Endothelial cell of umbilical vein (primary cell): Measurements from ENCODE around the gene AQP9. TPM values are rescaled to one million over a fixed set of nuclear protein-coding genes. Genes with fewer than 3 reads are reported as not detected.

Experiments used
- BruUV-seq: library from RNA; stranded (reverse); fragments of 400-500 nt; replicated peaks from 2 replicates; lab custom pipeline; 2021; lab: Mats Ljungman, UMichigan
- CTCF ChIA-PET: fragments of 300-600, 350-600 bp; sonication (Branson Sonifier 250); formaldehyde crosslinking; loops from one replicate; lab custom pipeline; 2021; ENCODE audit warnings: antibody characterized with exemption, inconsistent platforms; lab: Charles Lee
- POLR2A ChIA-PET: fragments of 300-600, 350-600 bp; sonication (Branson Sonifier 250); formaldehyde crosslinking; loops from one replicate; lab custom pipeline; 2021; ENCODE audit warnings: antibody characterized with exemption, inconsistent platforms; lab: Charles Lee
- DNase-seq: peaks from one replicate; pipeline ENCODE4 v3.0.0-alpha.2; 2011; ENCODE audit warnings: low read depth, low spot score
- FAIRE-seq: peaks from 2 replicates; lab custom pipeline; 2011; peaks lifted over from hg19 to GRCh38; lab: Jason Lieb, UNC
- H2AFZ ChIP-seq: 2 replicates; pipeline ENCODE4 v1.6.0; 2012; ENCODE audit warnings: low read depth, low read length, control low read depth, inconsistent platforms
- H3K27ac ChIP-seq: 2 replicates; pipeline ENCODE4 v1.5.1; 2011; ENCODE audit warnings: low read depth, mild to moderate bottlenecking, control low read depth, low read length, moderate library complexity; ENCODE audit not compliant: insufficient read depth
- H3K27me3 ChIP-seq, 2 experiments: 2 replicates each; pipeline versions ENCODE4 v1.6.0 to v1.6.1; 2011; ENCODE audit warnings: low read length in 2 of 2, mixed read lengths in 1 of 2; ENCODE audit not compliant: control insufficient read depth in 2 of 2, insufficient read depth in 2 of 2
- H3K36me3 ChIP-seq, 2 experiments: 2 replicates in 1 of 2; 3 replicates in 1 of 2; pipeline ENCODE4 v1.5.1; 2011; ENCODE audit warnings: low read length in 2 of 2, mild to moderate bottlenecking in 1 of 2, moderate library complexity in 1 of 2; ENCODE audit not compliant: control insufficient read depth in 2 of 2, insufficient read depth in 2 of 2; ENCODE audit errors: extremely low read depth in 1 of 2
- H3K4me1 ChIP-seq: 3 replicates; pipeline ENCODE4 v1.5.1; 2011; ENCODE audit warnings: mild to moderate bottlenecking, low read length; ENCODE audit not compliant: control insufficient read depth, insufficient read depth; ENCODE audit errors: extremely low read depth
- H3K4me2 ChIP-seq: 2 replicates; pipeline ENCODE4 v1.6.1; 2011; ENCODE audit warnings: low read length, control low read depth, mixed read lengths; ENCODE audit not compliant: insufficient read depth
- H3K4me3 ChIP-seq, 3 experiments: fragments of 200-600 bp in 1 of 3; sonication (generic), shearing (Covaris generic) in 1 of 3; replicated peaks in 1 of 3; 2 replicates each; pipeline ENCODE4 v1.5.1; 2011 to 2016; ENCODE audit warnings: control low read depth in 3 of 3, low read length in 3 of 3, mild to moderate bottlenecking in 2 of 3, inconsistent platforms in 1 of 3, low read depth in 1 of 3, moderate library complexity in 1 of 3; ENCODE audit not compliant: insufficient read depth in 1 of 3
- H3K79me2 ChIP-seq: 2 replicates; pipeline ENCODE4 v1.6.0; 2012; ENCODE audit warnings: low read length, inconsistent platforms; ENCODE audit not compliant: control insufficient read depth, insufficient read depth
- H3K9ac ChIP-seq: replicated peaks from 2 replicates; pipeline ENCODE3; 2011; ENCODE audit warnings: low read length, control low read depth; ENCODE audit not compliant: insufficient read depth; ENCODE audit errors: extremely low read depth
- H3K9me1 ChIP-seq: replicated peaks from 3 replicates; pipeline ENCODE4 v1.6.0; 2011; ENCODE audit warnings: mild to moderate bottlenecking, low read length; ENCODE audit not compliant: control insufficient read depth, insufficient read depth; ENCODE audit errors: extremely low read depth
- H3K9me3 ChIP-seq: replicated peaks from 2 replicates; pipeline ENCODE4 v1.5.1; 2012; ENCODE audit warnings: low read length, inconsistent platforms; ENCODE audit not compliant: control insufficient read depth, insufficient read depth
- H4K20me1 ChIP-seq: replicated peaks from 2 replicates; pipeline ENCODE3; 2011; ENCODE audit warnings: mild to moderate bottlenecking, low read length; ENCODE audit not compliant: control insufficient read depth, insufficient read depth; ENCODE audit errors: extremely low read depth
- GATA2 ChIP-seq: IDR thresholded peaks from 2 replicates; pipeline ENCODE4 v1.7.0; 2011; ENCODE audit warnings: low read depth, mild to moderate bottlenecking, moderate library complexity, mixed read lengths, low read length; ENCODE audit not compliant: insufficient read length, insufficient read depth
- MYC ChIP-seq: IDR thresholded peaks from one replicate; pipeline ENCODE4 v1.6.1; 2011; ENCODE audit warnings: mild to moderate bottlenecking, low read depth, low read length
- POLR2A ChIP-seq: IDR thresholded peaks from 2 replicates; pipeline ENCODE4 v1.6.1; 2012; ENCODE audit warnings: low read depth, mild to moderate bottlenecking, control low read depth, low read length
- dilution Hi-C: fragments of 300-500 bp; cut with MboI; formaldehyde crosslinking; loops from one replicate; pipeline ENCODE4 v1.15.0; 2019; ENCODE audit warnings: low sequenced_read_pairs; ENCODE audit not compliant: extremely low pct_ligation_motif_present
- intact Hi-C: fragments of 100-400 bp; cut with micrococcal nuclease; formaldehyde crosslinking; loops from one replicate; pipeline ENCODE4 v1.10.0; 2022
- polyA plus RNA-seq, 4 experiments: library from polyadenylated mRNA; depleted of rRNA in 3 of 4; stranded (reverse) in 3 of 4; unstranded in 1 of 4; fragments of >200 nt; gene quantifications; 2 replicates each; pipeline versions ENCODE4 v1.2.1 to v1.2.3, GENCODE V29; 2011 to 2012; ENCODE audit warnings: missing spikeins in 1 of 4
- total RNA-seq: library from RNA; stranded (reverse); gene quantifications from 2 replicates; pipeline ENCODE4 v1.2.3, GENCODE V29; 2021
- TF ChIP-seq, protein P1 (sequence below): IDR thresholded peaks from 2 replicates; pipeline ENCODE4 v1.6.1; 2011; ENCODE audit not compliant: insufficient read depth, insufficient read length
- TF ChIP-seq, protein P2 (sequence below), 2 donors: IDR thresholded peaks; 1 replicate in 1 of 2; 2 replicates in 1 of 2; pipeline ENCODE4 v1.5.1; 2011; ENCODE audit warnings: low read length in 2 of 2, mild to moderate bottlenecking in 2 of 2, moderate library complexity in 2 of 2, control low read depth in 1 of 2, inconsistent platforms in 1 of 2, low read depth in 1 of 2; ENCODE audit not compliant: insufficient read depth in 1 of 2; ENCODE audit errors: extremely low read depth in 1 of 2

The AQP9 gene
- total and polyA plus RNA-seq, 2 donors (not counting 3 experiments of a cell fraction or from before 2014, with no cell fraction given): not detected

DNA sequence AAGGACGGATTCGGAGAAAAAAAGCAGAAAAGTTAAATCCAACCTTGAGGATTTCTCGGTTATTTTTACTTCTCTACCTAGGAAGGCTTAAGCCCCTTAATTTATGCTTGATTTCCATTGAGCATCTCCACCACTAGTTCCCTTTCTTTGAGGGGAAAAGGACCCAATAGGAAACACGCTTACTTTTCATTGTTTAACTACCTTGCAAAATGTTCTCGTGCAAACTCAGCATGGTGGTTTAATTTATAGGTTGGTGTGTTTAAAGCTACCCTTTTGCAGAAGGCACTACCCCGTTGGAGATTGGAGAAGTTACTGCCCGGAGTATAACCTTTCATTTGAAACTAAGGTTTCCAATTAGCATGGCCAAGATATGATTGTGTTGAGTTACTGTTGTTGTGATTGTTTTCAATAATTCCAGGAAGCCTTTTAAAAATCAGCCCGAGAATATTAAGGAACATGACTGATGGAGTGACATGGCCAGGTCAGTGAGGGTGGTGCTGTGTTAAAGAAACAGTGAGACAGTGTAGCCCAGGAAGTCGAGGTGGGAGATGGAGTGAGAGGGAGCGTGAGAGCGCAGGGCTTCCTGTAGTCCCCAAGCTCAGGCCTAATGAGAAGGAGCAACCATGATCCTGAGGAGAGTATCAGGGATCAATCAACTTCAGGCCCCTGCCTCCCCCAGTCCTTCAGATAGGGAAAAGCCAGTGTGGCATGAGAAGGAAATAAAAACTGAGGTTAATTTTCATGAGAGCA lies 76.6 kb downstream of the AQP9 start:
- H3K4me1 ChIP-seq: no peaks in the 10 kb centered on the region
- DNase-seq (no peak), FAIRE-seq (no peak)
- H3K9me1 ChIP-seq: no peaks in the 10 kb centered on the region
- no peaks in the 10 kb centered on the region for H3K79me2 ChIP-seq
- H3K9me3 ChIP-seq: no peaks in the 10 kb centered on the region
- H2AFZ ChIP-seq: peak overlapping the region; percentile 42
- intact Hi-C loops (no loop called here), dilution Hi-C loops (no loop called here)
- ChIA-PET CTCF (interaction anchor here (0.9 to 3.4 kb wide), 7 partner anchors 8 to 1314 kb away, joined by 3 to 44 read pairs (median 5); no protein-coding TSS in a partner anchor), POLR2A (no interaction called here)
- no peaks in the 10 kb centered on the region for H3K27me3 ChIP-seq
- H3K4me2 ChIP-seq: no peak overlapping the region
- H3K27ac ChIP-seq: no peak overlapping the region
- H4K20me1 ChIP-seq: no peaks in the 10 kb centered on the region
- no peak overlapping the region for H3K4me3 ChIP-seq
- no peak overlapping the region for H3K9ac ChIP-seq
- H3K36me3 ChIP-seq: no peaks in the 10 kb centered on the region
- BruUV-seq: no TSS peak
- TF ChIP-seq GATA2 (no peak), POLR2A (no peak), MYC (no peak)
- TF ChIP-seq, protein P1, sequence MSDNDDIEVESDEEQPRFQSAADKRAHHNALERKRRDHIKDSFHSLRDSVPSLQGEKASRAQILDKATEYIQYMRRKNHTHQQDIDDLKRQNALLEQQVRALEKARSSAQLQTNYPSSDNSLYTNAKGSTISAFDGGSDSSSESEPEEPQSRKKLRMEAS: no peak
- TF ChIP-seq, protein P2, sequence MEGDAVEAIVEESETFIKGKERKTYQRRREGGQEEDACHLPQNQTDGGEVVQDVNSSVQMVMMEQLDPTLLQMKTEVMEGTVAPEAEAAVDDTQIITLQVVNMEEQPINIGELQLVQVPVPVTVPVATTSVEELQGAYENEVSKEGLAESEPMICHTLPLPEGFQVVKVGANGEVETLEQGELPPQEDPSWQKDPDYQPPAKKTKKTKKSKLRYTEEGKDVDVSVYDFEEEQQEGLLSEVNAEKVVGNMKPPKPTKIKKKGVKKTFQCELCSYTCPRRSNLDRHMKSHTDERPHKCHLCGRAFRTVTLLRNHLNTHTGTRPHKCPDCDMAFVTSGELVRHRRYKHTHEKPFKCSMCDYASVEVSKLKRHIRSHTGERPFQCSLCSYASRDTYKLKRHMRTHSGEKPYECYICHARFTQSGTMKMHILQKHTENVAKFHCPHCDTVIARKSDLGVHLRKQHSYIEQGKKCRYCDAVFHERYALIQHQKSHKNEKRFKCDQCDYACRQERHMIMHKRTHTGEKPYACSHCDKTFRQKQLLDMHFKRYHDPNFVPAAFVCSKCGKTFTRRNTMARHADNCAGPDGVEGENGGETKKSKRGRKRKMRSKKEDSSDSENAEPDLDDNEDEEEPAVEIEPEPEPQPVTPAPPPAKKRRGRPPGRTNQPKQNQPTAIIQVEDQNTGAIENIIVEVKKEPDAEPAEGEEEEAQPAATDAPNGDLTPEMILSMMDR (IDR thresholded peaks at IDR 0.05; ENCODE audit: extremely low read depth in 1 of 2, insufficient read depth in 1 of 2, low read depth in 1 of 2, low read length in 2 of 2): no peak
